Lower leg skin (tissue), 3 donors: ENCODE data around the gene COL4A2.

Experiments
- POLR2A ChIP-seq, 2 donors: fragments of 450-650 bp; IDR thresholded peaks; one replicate each; pipeline ENCODE4 v1.6.1; 2016 to 2017; ENCODE audit warnings: antibody characterized with exemption in 2 of 2, mild to moderate bottlenecking in 1 of 2, moderate library complexity in 1 of 2
- TF ChIP-seq, protein P1 (sequence below), 3 donors: fragments of 450-650 bp; IDR thresholded peaks; one replicate each; pipeline ENCODE4 v1.5.1; 2016; ENCODE audit warnings: antibody characterized with exemption in 3 of 3, mild to moderate bottlenecking in 3 of 3, moderate library complexity in 2 of 3

DNA sequence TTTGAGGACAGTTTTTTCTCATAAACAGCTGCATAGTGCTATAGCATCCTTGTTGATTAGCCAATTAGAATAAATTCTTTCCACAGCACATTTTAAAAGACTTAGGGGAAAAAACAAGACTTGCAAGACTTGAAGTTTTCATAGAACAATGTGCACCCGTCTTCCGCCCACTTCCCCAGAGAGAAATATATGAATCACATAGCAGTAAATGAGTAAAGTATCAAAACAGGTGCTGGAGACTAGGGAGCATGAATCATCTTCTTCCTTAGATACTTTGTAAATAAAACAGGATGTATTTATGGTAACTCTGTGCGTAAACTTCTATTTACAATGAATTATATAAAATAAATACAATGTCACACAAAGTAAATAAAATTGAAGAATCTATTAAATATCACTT is 75.1 kb downstream of the COL4A2 start:
- TF ChIP-seq, protein P1, sequence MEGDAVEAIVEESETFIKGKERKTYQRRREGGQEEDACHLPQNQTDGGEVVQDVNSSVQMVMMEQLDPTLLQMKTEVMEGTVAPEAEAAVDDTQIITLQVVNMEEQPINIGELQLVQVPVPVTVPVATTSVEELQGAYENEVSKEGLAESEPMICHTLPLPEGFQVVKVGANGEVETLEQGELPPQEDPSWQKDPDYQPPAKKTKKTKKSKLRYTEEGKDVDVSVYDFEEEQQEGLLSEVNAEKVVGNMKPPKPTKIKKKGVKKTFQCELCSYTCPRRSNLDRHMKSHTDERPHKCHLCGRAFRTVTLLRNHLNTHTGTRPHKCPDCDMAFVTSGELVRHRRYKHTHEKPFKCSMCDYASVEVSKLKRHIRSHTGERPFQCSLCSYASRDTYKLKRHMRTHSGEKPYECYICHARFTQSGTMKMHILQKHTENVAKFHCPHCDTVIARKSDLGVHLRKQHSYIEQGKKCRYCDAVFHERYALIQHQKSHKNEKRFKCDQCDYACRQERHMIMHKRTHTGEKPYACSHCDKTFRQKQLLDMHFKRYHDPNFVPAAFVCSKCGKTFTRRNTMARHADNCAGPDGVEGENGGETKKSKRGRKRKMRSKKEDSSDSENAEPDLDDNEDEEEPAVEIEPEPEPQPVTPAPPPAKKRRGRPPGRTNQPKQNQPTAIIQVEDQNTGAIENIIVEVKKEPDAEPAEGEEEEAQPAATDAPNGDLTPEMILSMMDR (IDR thresholded peaks at IDR 0.05): no peak
- no peak for TF ChIP-seq POLR2A (IDR thresholded peaks at IDR 0.05)
